Adrenal gland (tissue), 12 donors: Measurements from ENCODE around the gene PIEZO2. TPM values are rescaled to one million over a fixed set of nuclear protein-coding genes. Genes with fewer than 3 reads are reported as not detected.

Source experiments
- DNase-seq, 7 donors: peaks; one replicate each; pipeline ENCODE4 v3.0.0-alpha.2; 2019 to 2020
- H3K27ac ChIP-seq, 5 donors: fragments of 200-600 bp; sonication (generic) in 4 of 5; 1 replicate in 3 of 5; 2 replicates in 2 of 5; pipeline versions ENCODE4 v1.5.1 to v1.8.0; 2016 to 2020; ENCODE audit warnings: mild to moderate bottlenecking in 1 of 5
- H3K27me3 ChIP-seq: fragments of 200-600 bp; 2 replicates; pipeline ENCODE4 v1.8.0; 2021
- H3K36me3 ChIP-seq, 2 donors: fragments of 200-600 bp; replicated peaks in 1 of 2; 1 replicate in 1 of 2; 2 replicates in 1 of 2; pipeline versions ENCODE4 v1.5.1 to v1.8.0; 2018 to 2022
- H3K4me1 ChIP-seq, 2 donors: fragments of 200-600 bp; replicated peaks in 1 of 2; 1 replicate in 1 of 2; 2 replicates in 1 of 2; pipeline versions ENCODE4 v1.5.1 to v1.8.0; 2018 to 2021
- H3K4me3 ChIP-seq, 4 donors: fragments of 200-600 bp; sonication (generic) in 3 of 4; one replicate each; pipeline ENCODE4 v1.5.1; 2016 to 2018
- H3K9me3 ChIP-seq, 3 donors: fragments of 200-600 bp; sonication (generic) in 1 of 3; replicated peaks in 1 of 3; 1 replicate in 2 of 3; 2 replicates in 1 of 3; pipeline versions ENCODE4 v1.5.1 to v1.8.0; 2016 to 2021
- POLR2A ChIP-seq, 2 donors: fragments of 450-650 bp; IDR thresholded peaks; one replicate each; pipeline ENCODE4 v1.6.1; 2017; ENCODE audit warnings: antibody characterized with exemption in 2 of 2, mild to moderate bottlenecking in 2 of 2, moderate library complexity in 1 of 2
- WGBS, 4 donors: extraction: QIAGEN DNeasy Blood & Tissue Kit in 2 of 4; methylation state at CpG; one replicate each; pipeline versions ENCODE4 v1.1.5 to v1.1.7; 2013 to 2017; 5-methylcytosine and 5-hydroxymethylcytosine counted together
- intact Hi-C, 2 donors: fragments of 100-400 bp; cut with DNase I; formaldehyde crosslinking; loops; one replicate each; pipeline versions ENCODE4 v1.14.1 to v1.15.0; 2022 to 2023
- polyA plus RNA-seq, 3 donors: library from polyadenylated mRNA; stranded (reverse); fragments of 200-250 nt in 2 of 3; fragments of 350-450 nt in 1 of 3; fragmentation: Illumina TruSeq in 1 of 3; extraction: RNeasy Lipid Tissue Mini Kit (QIAGEN cat#74804) in 1 of 3; gene quantifications; one replicate each; pipeline ENCODE4 v1.2.3, GENCODE V29; 2013 to 2014
- total RNA-seq, 9 donors: library from RNA; depleted of rRNA in 4 of 9; stranded (reverse); fragments of >200 nt in 4 of 9; fragments of 120-200 nt in 1 of 9; fragmentation: NEBNext Ultra II Directional in 1 of 9; extraction: Animal tissue kit (Norgen Biotek cat#: 25700) in 1 of 9; gene quantifications; one replicate each; pipeline versions ENCODE4 v1.1.0 to v1.2.4, GENCODE V29; 2013 to 2023
- TF ChIP-seq, protein P1 (sequence below), 6 experiments: fragments of 450-650 bp in 4 of 6; fragments of 200-600 bp in 2 of 6; sonication (generic) in 1 of 6; IDR thresholded peaks; 1 replicate in 5 of 6; 2 replicates in 1 of 6; pipeline versions ENCODE4 v1.5.1 to v1.8.0; 2016 to 2021; ENCODE audit warnings: antibody characterized with exemption in 6 of 6, mild to moderate bottlenecking in 2 of 6, moderate library complexity in 1 of 6
- donor health status: healthy with polysubstance abuse.
- donor health status: Bipolar disorder and iron deficiency.
- donor health status: DM: yes; HTN: yes; CAD: no.
- donor health status: DM: no; HTN: no; CAD: no.
- donor health status: DM: no; HTN: no; CAD: no.
- donor health status: DM: yes; HTN: yes; CAD: no.

The PIEZO2 gene
- total and polyA plus RNA-seq, 12 donors: 0.88 to 18.0 (median 2.6) TPM

DNA sequence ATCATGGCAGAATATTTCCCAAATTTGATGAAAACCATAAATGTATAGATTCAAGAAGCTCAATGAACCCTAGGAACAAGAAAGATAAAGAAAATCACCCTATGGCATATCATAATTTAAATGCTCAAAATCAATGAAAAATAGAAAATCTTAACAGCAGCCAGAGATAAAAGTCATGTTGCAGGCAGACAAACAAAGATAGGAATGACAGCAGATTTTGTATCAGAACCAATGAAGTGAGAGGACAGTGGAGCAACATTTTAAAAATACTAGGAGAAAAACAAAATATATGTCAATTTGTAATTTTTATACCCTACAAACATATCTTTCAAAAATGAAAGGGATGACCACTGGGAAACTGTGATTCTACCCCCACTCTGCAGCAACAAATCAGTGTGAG is 203.3 kb downstream of the PIEZO2 start:
- intact Hi-C loops: loop anchor here in 1 of 2 donors (10.0 kb wide), 1 partner anchor 59 kb away; no protein-coding TSS in a partner anchor
- DNase-seq: no peak
- Histone ChIP-seq H3K27me3 (no peaks in the 10 kb centered on the region), H3K27ac (no peak overlapping the region), H3K9me3 (peaks cover 0 to 19% (median 10%) of the 10 kb centered on the region in 3 donors), H3K4me3 (no peak overlapping the region), H3K4me1 (no peaks in the 10 kb centered on the region), H3K36me3 (no peaks in the 10 kb centered on the region)
- TF ChIP-seq, protein P1, sequence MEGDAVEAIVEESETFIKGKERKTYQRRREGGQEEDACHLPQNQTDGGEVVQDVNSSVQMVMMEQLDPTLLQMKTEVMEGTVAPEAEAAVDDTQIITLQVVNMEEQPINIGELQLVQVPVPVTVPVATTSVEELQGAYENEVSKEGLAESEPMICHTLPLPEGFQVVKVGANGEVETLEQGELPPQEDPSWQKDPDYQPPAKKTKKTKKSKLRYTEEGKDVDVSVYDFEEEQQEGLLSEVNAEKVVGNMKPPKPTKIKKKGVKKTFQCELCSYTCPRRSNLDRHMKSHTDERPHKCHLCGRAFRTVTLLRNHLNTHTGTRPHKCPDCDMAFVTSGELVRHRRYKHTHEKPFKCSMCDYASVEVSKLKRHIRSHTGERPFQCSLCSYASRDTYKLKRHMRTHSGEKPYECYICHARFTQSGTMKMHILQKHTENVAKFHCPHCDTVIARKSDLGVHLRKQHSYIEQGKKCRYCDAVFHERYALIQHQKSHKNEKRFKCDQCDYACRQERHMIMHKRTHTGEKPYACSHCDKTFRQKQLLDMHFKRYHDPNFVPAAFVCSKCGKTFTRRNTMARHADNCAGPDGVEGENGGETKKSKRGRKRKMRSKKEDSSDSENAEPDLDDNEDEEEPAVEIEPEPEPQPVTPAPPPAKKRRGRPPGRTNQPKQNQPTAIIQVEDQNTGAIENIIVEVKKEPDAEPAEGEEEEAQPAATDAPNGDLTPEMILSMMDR (IDR thresholded peaks at IDR 0.05): no peak
- no peak for TF ChIP-seq POLR2A (IDR thresholded peaks at IDR 0.05)

- no peak for DNase-seq
- WGBS, 4 donors: 68 to 77% (median 73%) methylated on average over 3 to 4 of the region's 4 CpGs
- intact Hi-C loops: loop anchor here in 1 of 2 donors (10.0 kb wide), 1 partner anchor 62 kb away; no protein-coding TSS in a partner anchor
Measured at GRCh38 chr18:10942998-10943397, 206.4 kb downstream of the PIEZO2 start.

DNA sequence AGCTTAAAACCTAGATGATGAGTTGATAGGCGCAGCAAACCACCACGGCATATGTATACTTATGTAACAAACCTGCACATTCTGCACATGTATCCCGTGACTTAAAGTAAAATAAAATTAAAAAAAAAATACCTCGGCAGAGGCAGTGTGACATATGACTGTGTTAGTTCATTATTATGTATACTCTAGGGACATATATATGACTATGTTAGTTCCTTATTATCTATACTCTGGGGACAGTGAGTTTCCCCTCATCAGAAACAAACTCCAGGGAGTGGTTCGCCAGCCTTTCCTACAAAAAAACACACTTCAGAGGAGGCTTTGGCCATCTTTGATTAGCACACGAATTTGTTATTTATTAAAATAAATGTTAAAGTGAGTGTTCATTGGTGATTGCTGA is 209.5 kb downstream of the PIEZO2 start:
- no peak for TF ChIP-seq POLR2A (IDR thresholded peaks at IDR 0.05)
- TF ChIP-seq, protein P1 (IDR thresholded peaks at IDR 0.05): no peak
- intact Hi-C loops: loop anchor here in 1 of 2 donors (10.0 kb wide), 1 partner anchor 65 kb away; no protein-coding TSS in a partner anchor

More at GRCh38 chr18:10942998-10943397, 206.4 kb downstream of the PIEZO2 start:
- H3K4me3 ChIP-seq: no peak overlapping the region
- no peaks in the 10 kb centered on the region for H3K36me3 ChIP-seq
- no peak overlapping the region for H3K27ac ChIP-seq
- no peaks in the 10 kb centered on the region for H3K4me1 ChIP-seq
- TF ChIP-seq POLR2A (IDR thresholded peaks at IDR 0.05): no peak
- TF ChIP-seq, protein P1 (IDR thresholded peaks at IDR 0.05): no peak
- peaks cover 0 to 19% (median 10%) of the 10 kb centered on the region in 3 donors for H3K9me3 ChIP-seq
- no peaks in the 10 kb centered on the region for H3K27me3 ChIP-seq

GRCh38 chr18:10937743-10938640 is 211.4 kb downstream of the PIEZO2 start:
- H3K27ac ChIP-seq: no peak overlapping the region
- no peaks in the 10 kb centered on the region for H3K27me3 ChIP-seq
- 33 to 45% (median 41%) methylated on average over 6 of the region's 6 CpGs for WGBS, 4 donors
- no peaks in the 10 kb centered on the region for H3K9me3 ChIP-seq
- TF ChIP-seq POLR2A (IDR thresholded peaks at IDR 0.05): no peak
- H3K4me1 ChIP-seq: no peaks in the 10 kb centered on the region
- DNase-seq: no peak
- H3K36me3 ChIP-seq: no peaks in the 10 kb centered on the region
- intact Hi-C loops: no loop called here
- no peak overlapping the region for H3K4me3 ChIP-seq

More for the DNA sequence above, 209.5 kb downstream of the PIEZO2 start:
- DNase-seq: no peak
- Histone ChIP-seq H3K36me3 (no peaks in the 10 kb centered on the region), H3K27ac (no peak overlapping the region), H3K4me3 (no peak overlapping the region), H3K27me3 (no peaks in the 10 kb centered on the region), H3K9me3 (peaks cover 0 to 3% (median 0%) of the 10 kb centered on the region in 3 donors), H3K4me1 (no peaks in the 10 kb centered on the region)
- WGBS, 4 donors: 70 to 85% (median 79%) methylated on average over 6 of the region's 6 CpGs
